Measurements from ENCODE around the gene CCDC171.

GRCh38 chr9:16003785-16004184 lies 450.9 kb downstream of the CCDC171 start:
- no peak for TF ChIP-seq CTCF (IDR thresholded peaks at IDR 0.05)
- TF ChIP-seq POLR2A (IDR thresholded peaks at IDR 0.05), result no peak
